Astrocyte of the cerebellum (primary cell): Measurements from ENCODE around the gene CXCL16.

Experiments
- DNase-seq: peaks from one replicate; pipeline ENCODE4 v3.0.0-alpha.2; 2011; ENCODE audit warnings: low read depth
- H3K4me3 ChIP-seq: 2 replicates; pipeline ENCODE4 v1.5.1; 2011; ENCODE audit warnings: mild to moderate bottlenecking, low read depth, low read length, moderate library complexity
- in situ Hi-C: cut with HindIII; loops from 2 replicates; pipeline ENCODE4 v1.10.0; 2017; ENCODE audit warnings: low sequenced_read_pairs
- TF ChIP-seq, protein P1 (sequence below): IDR thresholded peaks from 2 replicates; pipeline ENCODE4 v1.5.1; 2012; ENCODE audit warnings: low read length, low read depth, moderate library complexity, mild to moderate bottlenecking; ENCODE audit errors: missing control alignments

CXCL16 gene

GRCh38 chr17:4785311-4786105 lies 45.8 kb upstream of the CXCL16 start:
- TF ChIP-seq, protein P1, sequence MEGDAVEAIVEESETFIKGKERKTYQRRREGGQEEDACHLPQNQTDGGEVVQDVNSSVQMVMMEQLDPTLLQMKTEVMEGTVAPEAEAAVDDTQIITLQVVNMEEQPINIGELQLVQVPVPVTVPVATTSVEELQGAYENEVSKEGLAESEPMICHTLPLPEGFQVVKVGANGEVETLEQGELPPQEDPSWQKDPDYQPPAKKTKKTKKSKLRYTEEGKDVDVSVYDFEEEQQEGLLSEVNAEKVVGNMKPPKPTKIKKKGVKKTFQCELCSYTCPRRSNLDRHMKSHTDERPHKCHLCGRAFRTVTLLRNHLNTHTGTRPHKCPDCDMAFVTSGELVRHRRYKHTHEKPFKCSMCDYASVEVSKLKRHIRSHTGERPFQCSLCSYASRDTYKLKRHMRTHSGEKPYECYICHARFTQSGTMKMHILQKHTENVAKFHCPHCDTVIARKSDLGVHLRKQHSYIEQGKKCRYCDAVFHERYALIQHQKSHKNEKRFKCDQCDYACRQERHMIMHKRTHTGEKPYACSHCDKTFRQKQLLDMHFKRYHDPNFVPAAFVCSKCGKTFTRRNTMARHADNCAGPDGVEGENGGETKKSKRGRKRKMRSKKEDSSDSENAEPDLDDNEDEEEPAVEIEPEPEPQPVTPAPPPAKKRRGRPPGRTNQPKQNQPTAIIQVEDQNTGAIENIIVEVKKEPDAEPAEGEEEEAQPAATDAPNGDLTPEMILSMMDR, result no peak
- DNase-seq, result no peak
- no peak overlapping the region for H3K4me3 ChIP-seq
- in situ Hi-C loops, result loop anchor here (5.0 kb wide), 2 partner anchors 52 to 58 kb away; no protein-coding TSS in a partner anchor

GRCh38 chr17:4782652-4783051 lies 42.9 kb upstream of the CXCL16 start:
- no peak for DNase-seq
- in situ Hi-C loops, result no loop called here
- TF ChIP-seq, protein P1, result no peak
- H3K4me3 ChIP-seq, result no peak overlapping the region

GRCh38 chr17:4780325-4780955 lies 40.7 kb upstream of the CXCL16 start:
- H3K4me3 ChIP-seq, result no peak overlapping the region
- DNase-seq, result no peak
- in situ Hi-C loops, result no loop called here
- TF ChIP-seq, protein P1, result no peak

GRCh38 chr17:4777969-4778760 lies 38.4 kb upstream of the CXCL16 start:
- H3K4me3 ChIP-seq, result no peak overlapping the region
- in situ Hi-C loops, result no loop called here
- DNase-seq, result no peak
- TF ChIP-seq, protein P1, result no peak

- no peak overlapping the region for H3K4me3 ChIP-seq
- in situ Hi-C loops, result no loop called here
- no peak for DNase-seq
- TF ChIP-seq, protein P1, result no peak
These were observed 32.5 kb upstream of the CXCL16 start for GRCh38 chr17:4772235-4772613.

- DNase-seq, result no peak
- in situ Hi-C loops, result no loop called here
- no peak within 1 kb of the TSS for H3K4me3 ChIP-seq
- TF ChIP-seq, protein P1, result no peak
These were observed 31.9 kb upstream of the CXCL16 start, which contains the start of gene TM4SF5 for GRCh38 chr17:4771519-4772234. Gene TM4SF5, plus strand, starts transcription at chr17:4771886. Its CDS starts 37 bp downstream, at chr17:4771923.
